Right lobe of liver (tissue), 6 donors: ENCODE results near the gene BEST2. TPM values are rescaled to one million over a fixed set of nuclear protein-coding genes. Genes with fewer than 3 reads are reported as not detected.

Experiments
- ATAC-seq, 4 donors: fragments of 200-7000 bp; cut with Tn5 transposase; one replicate each; pipeline ENCODE4 v1.9.1; 2020; ENCODE audit warnings: mild to moderate bottlenecking in 4 of 4, moderate library complexity in 4 of 4
- DNase-seq, 3 donors: peaks; one replicate each; pipeline ENCODE4 v3.0.0-alpha.2; 2020
- H3K27ac ChIP-seq, 3 donors: fragments of 200-600 bp; one replicate each; pipeline ENCODE4 v1.8.0; 2022
- H3K27me3 ChIP-seq, 2 donors: fragments of 200-600 bp; one replicate each; pipeline ENCODE4 v1.8.0; 2022
- H3K36me3 ChIP-seq, 4 donors: fragments of 200-600 bp; sonication (generic) in 1 of 4; one replicate each; pipeline versions ENCODE4 v1.5.1 to v1.8.0; 2017 to 2022; ENCODE audit warnings: control low read depth in 1 of 4
- H3K4me1 ChIP-seq, 4 donors: fragments of 200-600 bp; sonication (generic) in 1 of 4; one replicate each; pipeline versions ENCODE4 v1.5.1 to v1.8.0; 2017 to 2022; ENCODE audit warnings: control low read depth in 1 of 4
- H3K4me3 ChIP-seq, 3 donors: fragments of 200-600 bp; one replicate each; pipeline ENCODE4 v1.8.0; 2022
- H3K9me3 ChIP-seq, 4 donors: fragments of 200-600 bp; sonication (generic) in 1 of 4; one replicate each; pipeline versions ENCODE4 v1.5.1 to v1.8.0; 2017 to 2022; ENCODE audit warnings: control low read depth in 1 of 4
- CTCF ChIP-seq, 4 donors: fragments of 200-600 bp in 3 of 4; fragments of 450-650 bp in 1 of 4; IDR thresholded peaks; one replicate each; pipeline versions ENCODE4 v1.5.1 to v1.8.0; 2016 to 2022; ENCODE audit warnings: antibody characterized with exemption in 4 of 4, mild to moderate bottlenecking in 2 of 4
- POLR2A ChIP-seq: fragments of 450-650 bp; IDR thresholded peaks from one replicate; pipeline ENCODE4 v1.6.1; 2017; ENCODE audit warnings: antibody characterized with exemption, mild to moderate bottlenecking
- WGBS: methylation state at CpG from one replicate; pipeline ENCODE4 v1.1.6; 2018; ENCODE audit warnings: low coverage, low lambda C conversion rate; ENCODE audit not compliant: insufficient coverage; ENCODE audit errors: missing lambda C conversion rate; 5-methylcytosine and 5-hydroxymethylcytosine counted together
- intact Hi-C, 2 donors: fragments of 100-400 bp; cut with DNase I; formaldehyde crosslinking; loops; one replicate each; pipeline versions ENCODE4 v1.11.2 to v1.14.1; 2022
- total RNA-seq, 6 experiments: library from RNA; depleted of rRNA in 2 of 6; stranded (reverse); fragments of >200 nt in 2 of 6; fragmentation: NEBNext Ultra II Directional in 3 of 6; extraction: Animal tissue kit (Norgen Biotek cat#: 25700) in 3 of 6; gene quantifications; one replicate each; pipeline versions ENCODE4 v1.1.0 to v1.2.4, GENCODE V29; 2016 to 2023
- donor health status: DM: no; HTN: yes; CAD: no.
- donor health status: DM: no; HTN: no; CAD: no.
- donor health status: DM: no; HTN: no; CAD: no.
- donor health status: DM: no; HTN: yes; CAD: no.
- donor health status: DM: no; HTN: yes; CAD: no.

BEST2 gene
- total RNA-seq, 6 experiments from 2014 or later, result not detected

GRCh38 chr19:12787458-12787857 lies 35.9 kb downstream of the BEST2 start:
- TF ChIP-seq POLR2A (no peak), CTCF (IDR thresholded peaks at IDR 0.05) (no peak)
- Histone ChIP-seq H3K27ac (peak overlapping the region; percentile 96 to 100 (median 99)), H3K36me3 (no peaks in the 10 kb centered on the region), H3K4me3 (no peak overlapping the region), H3K27me3 (no peaks in the 10 kb centered on the region), H3K9me3 (no peaks in the 10 kb centered on the region), H3K4me1 (peaks cover 3 to 39% (median 20%) of the 10 kb centered on the region in 4 donors)
- WGBS, result 83% methylated on average over 7 of the region's 10 CpGs
- intact Hi-C loops, result no loop called here
- DNase-seq (no peak), ATAC-seq (no peak)

- Histone ChIP-seq H3K27ac (peak overlapping the region; percentile 96 to 100 (median 99)), H3K27me3 (no peaks in the 10 kb centered on the region), H3K36me3 (no peaks in the 10 kb centered on the region), H3K4me1 (peaks cover 3 to 34% (median 17%) of the 10 kb centered on the region in 4 donors), H3K9me3 (no peaks in the 10 kb centered on the region), H3K4me3 (peak overlapping the region; percentile 48 to 90 (median 81))
- TF ChIP-seq POLR2A, result no peak
- no peak for TF ChIP-seq CTCF (IDR thresholded peaks at IDR 0.05)
- intact Hi-C loops, result no loop called here
- DNase-seq (peak in 1 of 3 donors; percentile 84), ATAC-seq (no peak)
- 38% methylated on average over 3 of the region's 4 CpGs for WGBS
These were observed 36.6 kb downstream of the BEST2 start for GRCh38 chr19:12788042-12788681.

GRCh38 chr19:12788682-12789097 lies 37.1 kb downstream of the BEST2 start:
- intact Hi-C loops, result no loop called here
- 1% methylated on average over 10 of the region's 12 CpGs for WGBS
- Histone ChIP-seq H3K9me3 (no peaks in the 10 kb centered on the region), H3K4me1 (peaks cover 1 to 30% (median 13%) of the 10 kb centered on the region in 4 donors), H3K27ac (peak overlapping the region; percentile 96 to 100 (median 99)), H3K36me3 (no peaks in the 10 kb centered on the region), H3K4me3 (peak overlapping the region; percentile 48 to 90 (median 81)), H3K27me3 (no peaks in the 10 kb centered on the region)
- TF ChIP-seq CTCF (IDR thresholded peaks at IDR 0.05) (no peak), POLR2A (no peak)
- ATAC-seq (peak in 2 of 4 donors; percentile 0 to 1), DNase-seq (peak in 2 of 3 donors; percentile 88 to 90)

- Histone ChIP-seq H3K36me3 (no peaks in the 10 kb centered on the region), H3K9me3 (no peaks in the 10 kb centered on the region), H3K27me3 (no peaks in the 10 kb centered on the region), H3K4me1 (peaks cover 0 to 31% (median 15%) of the 10 kb centered on the region in 4 donors), H3K4me3 (peak overlapping the region; percentile 48 to 90 (median 81)), H3K27ac (peak overlapping the region; percentile 96 to 100 (median 99))
- TF ChIP-seq POLR2A, result peak; percentile 48
- no peak for TF ChIP-seq CTCF (IDR thresholded peaks at IDR 0.05)
- peak; percentile 0 to 18 (median 6) for ATAC-seq
- WGBS, result 8% methylated on average over 7 of the region's 46 CpGs
- intact Hi-C loops, result no loop called here
- DNase-seq, result no peak
These were observed 37.7 kb downstream of the BEST2 start for GRCh38 chr19:12789098-12789903.
